Measurements from ENCODE around the gene DUSP22.

DNA sequence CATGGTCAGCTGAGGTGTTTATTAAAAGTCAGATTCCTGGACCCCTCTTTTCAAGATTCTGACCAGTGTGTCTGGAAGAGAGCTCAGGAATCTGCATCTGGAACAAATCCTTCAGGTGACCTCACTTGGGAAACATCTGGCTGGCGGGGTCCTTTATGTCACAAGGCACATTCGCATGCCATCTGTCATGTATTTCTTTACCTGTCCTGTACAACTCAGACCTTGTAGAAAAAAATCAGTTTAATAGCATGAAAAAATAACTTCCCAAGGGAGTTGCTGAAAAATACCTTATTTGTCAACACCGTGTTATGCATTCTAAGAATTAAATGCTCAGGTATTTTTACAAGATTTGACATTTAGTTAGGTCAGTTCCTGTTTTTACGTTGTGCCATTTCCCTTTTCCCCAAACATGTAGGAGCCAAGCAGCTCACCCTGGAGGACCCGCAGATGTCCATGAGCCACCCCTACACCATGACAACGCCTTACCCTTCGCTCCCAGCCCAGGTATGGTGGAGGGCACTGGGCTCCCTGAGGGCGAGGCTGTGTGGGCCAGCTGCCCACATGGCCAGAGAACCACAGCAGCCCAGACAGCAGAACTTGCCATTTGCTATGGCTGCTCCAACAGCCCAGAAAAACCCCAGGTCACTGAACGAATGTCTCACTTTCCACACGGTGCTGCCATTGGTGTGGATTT lies 103.3 kb downstream of the DUSP22 start:
- TF ChIP-seq CTCF (IDR thresholded peaks at IDR 0.05) (no peak), EP300 (IDR thresholded peaks at IDR 0.05; ENCODE audit: low read depth) (no peak), POLR2AphosphoS5 (IDR thresholded peaks at IDR 0.05) (no peak), POLR2A (IDR thresholded peaks at IDR 0.05) (no peak)
